HG03460 (cell line): ENCODE data around the gene MCUR1.
"Not testable (repeated sequence)": the region's sequence is repeated elsewhere in the genome, so short reads cannot be mapped to it uniquely, and the experiment has no call there.

Experiments
- ATAC-seq: cut with Tn5 transposase; IDR thresholded peaks from one replicate; pipeline ENCODE4 v1.9.1; 2021; ENCODE audit not compliant: unreplicated experiment

Gene MCUR1

DNA sequence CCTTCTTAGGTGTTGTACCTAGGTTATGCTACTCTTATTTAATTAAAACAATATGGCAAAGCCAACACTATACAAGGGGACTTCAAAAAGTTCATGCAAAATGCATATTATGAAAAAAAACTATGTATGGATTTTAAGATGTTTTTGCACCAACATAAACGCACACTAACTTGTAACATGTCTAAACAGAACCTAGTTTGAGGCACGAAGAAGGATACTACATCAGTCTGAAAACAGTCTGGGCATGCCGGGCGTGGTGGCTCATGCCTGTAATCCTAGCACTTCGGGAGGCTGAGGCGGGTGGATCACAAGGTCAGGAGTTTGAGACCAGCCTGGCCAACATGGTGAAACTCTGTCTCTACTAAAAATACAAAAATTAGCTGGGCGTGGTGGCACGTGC, 34.2 kb downstream of the MCUR1 start:
- ATAC-seq, result not testable (repeated sequence)

DNA sequence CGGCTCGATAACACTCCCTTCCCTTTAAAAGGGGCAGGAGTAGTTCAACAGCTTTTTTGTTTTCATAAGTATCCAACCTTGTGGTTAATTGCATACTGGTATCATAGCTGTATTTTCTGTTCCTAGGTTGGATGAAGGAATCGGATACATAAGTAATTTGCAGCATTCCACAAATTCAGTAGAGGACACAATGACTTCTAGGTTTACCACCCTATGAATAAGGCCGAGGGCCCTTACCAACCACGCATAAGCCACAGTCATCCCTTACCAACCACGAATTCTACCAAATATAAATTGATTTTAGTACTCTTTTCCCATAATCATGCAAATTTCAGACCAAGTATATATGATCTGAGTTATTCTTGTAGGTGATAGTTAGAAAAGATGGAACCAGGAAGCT, 36.3 kb downstream of the MCUR1 start:
- ATAC-seq, result no peak

DNA sequence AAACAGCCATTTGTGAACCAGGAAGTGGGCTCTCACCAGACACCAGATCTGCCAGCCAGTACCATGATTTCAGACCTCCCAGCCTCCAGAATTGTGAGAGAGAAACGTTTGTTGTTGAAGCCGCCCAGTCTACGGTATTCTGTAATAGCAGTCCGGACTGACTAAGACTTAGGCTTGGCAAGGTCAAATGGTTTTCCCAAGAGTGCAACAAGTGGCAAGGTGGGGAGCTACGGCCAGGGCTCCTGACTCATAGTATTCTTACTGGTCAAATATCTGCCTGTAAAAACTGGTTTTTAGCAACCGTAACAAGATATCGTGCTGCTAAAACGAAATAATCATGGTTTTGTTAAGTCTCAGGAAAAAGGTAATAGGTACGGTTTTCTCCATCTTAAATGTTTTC, 37.8 kb downstream of the MCUR1 start:
- no peak for ATAC-seq

DNA sequence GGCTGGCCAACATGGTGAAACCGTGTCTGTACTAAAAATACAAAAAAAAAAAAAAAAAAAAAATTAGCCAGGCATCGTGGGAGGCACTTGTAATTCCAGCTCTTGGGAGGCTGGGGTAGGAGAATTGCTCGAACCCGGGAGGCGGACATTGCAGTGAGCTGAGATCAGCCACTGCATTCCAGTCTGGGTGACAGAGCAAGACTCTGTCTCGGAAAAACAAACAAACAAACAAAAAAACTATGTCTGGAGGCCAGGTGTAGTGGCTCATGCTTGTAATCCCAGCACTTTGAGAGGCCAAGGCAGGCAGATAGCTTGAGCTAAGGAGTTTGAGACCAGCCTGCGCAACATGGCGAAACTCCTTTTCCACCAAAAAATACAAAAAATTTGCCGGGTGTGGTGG, 38.9 kb downstream of the MCUR1 start:
- ATAC-seq, result not testable (repeated sequence)

DNA sequence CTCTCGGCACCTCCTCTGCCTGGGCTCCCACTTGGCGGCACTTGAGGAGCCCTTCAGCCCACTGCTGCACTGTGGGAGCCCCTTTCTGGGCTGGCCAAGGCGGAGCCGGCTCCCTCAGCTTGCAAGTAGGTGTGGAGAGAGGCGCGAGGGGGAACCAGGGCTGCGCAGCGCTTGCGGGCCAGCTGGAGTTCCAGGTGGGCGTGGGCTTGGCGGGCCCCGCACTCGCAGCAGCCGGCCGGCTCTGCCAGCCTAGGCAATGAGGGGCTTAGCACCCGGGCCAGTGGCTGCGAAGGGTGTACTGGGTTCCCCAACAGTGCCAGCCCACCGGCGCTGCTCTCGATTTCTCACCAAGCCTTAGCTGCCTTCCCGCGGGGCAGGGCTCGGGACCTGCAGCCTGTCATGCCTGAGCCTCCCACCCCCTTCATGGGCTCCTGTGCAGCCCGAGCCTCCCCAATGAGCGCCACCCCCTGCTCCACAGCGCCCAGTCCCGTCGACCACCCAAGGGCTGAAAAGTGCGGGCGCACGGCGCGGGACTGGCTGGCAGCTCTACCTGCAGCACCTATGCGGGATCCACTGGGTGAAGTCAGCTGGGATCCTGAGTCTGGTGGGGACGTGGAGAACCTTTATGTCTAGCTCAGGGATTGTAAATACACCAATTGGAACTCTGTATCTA, 41.9 kb downstream of the MCUR1 start:
- ATAC-seq, result not testable (repeated sequence)

DNA sequence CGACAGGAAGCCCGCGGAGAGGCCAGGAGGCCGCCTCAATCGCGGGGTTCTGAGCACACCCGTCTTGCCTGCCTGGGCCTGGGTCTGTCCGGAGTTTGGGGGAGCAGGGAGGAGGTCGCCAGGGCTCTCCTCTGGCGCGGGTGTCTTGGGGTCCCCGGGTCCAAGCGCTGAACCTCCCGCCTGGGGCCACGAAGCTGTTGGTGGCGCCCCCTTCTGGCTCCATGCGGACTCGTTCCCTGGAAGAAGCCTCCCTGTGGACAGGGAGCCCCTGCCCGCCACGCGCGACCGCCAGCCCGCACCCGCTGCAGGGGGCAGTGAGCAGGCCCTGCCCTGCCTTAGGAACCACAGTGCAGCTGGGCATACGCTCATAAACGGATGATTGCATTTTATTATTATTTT, 44.7 kb downstream of the MCUR1 start:
- no peak for ATAC-seq

DNA sequence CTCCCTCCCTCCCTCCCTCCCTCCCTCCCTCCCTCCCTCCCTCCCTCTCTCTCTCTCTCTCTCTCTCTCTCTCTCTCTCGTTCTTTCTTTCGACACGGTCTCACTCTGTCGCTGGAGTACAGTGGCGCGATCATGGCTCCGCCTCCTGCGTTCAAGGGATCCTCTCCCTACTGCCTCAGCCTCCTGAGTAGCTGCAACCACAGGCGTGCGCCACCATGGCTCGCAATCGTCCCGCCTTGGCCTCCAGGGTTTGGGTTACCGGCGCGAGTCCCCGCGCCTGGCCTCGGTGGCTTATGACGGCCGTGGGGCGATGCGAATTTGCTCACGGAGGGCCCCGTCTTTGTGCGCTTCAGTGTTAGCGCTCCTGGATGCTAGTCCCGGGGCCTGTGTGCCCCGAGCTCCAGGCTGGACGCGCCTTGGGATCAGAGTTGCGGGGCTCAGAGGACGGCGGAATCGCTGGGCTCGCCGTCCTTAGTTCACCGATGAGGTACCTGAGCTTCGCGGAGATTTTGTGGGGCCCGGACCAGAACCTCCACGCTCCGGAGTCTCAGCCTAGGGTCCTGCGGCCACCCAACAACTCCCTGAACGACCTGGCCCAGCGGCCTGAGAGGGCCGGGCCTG, 45.2 kb downstream of the MCUR1 start:
- no peak for ATAC-seq

DNA sequence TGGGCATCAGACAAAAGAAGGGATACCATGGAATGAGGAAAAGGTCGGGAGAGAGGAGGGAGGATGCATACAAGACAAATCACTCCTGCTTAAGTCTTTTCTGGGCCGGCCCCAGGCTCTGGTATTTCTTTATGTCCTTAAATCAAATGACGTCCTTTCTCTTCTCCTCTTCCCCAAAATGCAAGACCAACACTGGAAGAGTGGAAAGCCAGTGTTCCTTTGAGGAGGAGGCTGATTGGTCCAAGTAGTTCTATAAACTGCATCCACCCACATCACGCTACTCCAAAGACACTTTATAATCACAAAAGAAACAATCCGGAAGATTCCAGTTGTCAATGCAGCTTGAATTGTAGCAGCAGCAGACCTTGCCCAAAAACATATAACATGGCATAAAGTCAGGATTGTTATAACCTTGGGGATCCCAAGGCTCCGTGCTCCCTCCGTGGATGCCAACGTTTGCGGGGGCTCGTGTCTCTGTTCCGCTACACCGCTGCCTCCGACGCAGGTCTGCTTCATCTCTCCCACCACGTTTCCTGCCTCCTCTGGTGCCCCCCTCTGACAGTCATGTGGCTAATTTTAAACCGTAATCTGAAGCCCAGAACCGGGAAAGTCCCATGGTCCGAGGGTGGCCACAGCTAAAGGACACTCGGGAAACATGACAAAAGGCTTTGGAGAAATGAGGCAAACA, 47.1 kb downstream of the MCUR1 start:
- no peak for ATAC-seq

DNA sequence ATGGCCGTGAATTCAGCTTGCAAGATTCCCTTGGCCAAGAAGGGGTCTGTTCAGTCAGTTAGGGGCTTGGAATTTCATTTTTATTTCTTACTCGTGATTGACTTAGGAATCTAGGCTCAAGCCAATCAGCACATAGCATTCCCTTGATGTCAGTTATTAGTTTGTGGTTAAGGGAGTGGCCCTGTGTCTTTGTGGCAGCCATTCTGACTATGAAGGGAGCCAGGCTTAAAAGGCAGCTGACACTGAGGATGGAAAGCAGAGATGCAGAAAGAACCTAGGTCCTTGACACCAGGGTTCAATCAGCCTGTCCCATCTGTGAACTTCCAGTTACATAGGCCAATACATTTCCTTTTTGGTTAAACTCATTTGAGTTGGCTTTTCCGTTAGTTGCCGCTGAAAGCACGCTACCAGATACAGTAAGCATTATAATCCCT, 48.1 kb downstream of the MCUR1 start:
- no peak for ATAC-seq

DNA sequence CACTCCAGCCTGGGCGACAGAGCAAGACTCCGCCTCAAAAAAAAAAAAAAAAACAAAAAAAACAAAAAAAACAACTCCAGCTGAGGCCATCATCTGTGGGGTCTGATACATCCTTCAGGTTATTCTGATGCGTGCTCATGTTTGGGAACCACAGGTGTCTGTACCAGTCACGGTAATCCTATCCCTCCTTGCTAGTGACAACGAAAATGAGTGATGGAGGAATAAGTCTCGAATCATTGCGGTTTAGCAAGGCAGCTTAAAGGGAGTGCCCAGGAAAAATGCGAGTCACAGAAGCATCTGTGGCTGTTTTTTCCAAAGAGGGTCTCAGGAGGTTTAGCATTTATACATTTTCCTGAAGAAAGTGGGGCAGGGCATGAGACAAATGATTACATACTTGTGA, 48.8 kb downstream of the MCUR1 start:
- ATAC-seq, result no peak

DNA sequence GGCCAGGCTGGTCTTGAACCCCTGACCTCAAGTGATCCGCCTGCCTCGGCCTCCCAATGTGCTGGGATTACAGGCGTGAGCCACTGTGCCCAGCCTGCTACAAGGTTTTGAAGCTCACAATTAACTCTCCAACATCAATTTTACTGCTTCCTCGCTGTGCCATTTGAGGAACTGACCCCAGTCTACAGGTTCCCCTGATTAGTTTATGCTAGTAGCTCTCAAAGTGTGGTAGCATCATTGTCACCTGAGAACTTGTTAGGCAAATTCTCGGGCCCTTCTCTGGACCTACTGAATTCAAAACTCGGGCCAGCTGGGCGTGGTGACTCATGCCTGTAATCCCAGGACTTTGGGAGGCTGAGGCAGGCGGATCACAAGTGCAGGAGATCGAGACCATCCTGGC, 49.4 kb downstream of the MCUR1 start:
- ATAC-seq, result no peak

DNA sequence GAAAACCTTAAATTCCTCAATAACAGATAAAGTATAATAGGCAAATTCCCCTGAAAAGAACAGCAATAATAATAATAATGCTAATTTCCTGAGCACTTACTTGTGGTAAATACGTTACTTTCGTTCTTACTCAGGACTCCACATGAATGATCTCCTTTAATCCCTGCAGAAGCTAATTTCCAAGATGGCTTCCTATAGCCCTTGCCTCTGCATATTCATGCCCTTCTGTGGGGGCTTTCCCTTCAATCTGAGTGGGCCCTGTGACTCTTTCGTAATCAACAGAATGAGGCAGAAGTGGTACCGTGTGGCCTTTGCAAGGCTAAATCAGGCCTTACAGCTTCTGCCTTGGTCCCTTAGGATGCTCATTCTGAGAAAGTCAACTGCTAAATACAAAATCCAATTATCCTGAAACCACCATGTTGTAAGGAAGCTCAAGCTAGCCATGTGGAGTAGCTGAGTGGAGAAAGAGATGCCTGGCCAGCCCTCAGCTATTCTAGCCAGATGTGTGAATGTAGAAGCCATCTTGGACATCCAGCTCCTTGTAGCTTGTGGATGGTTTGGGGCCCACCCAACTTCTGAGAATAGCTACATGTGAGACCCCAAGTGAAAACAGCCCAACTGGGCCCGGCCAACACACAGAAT, 50.5 kb downstream of the MCUR1 start:
- ATAC-seq, result peak; percentile 59

DNA sequence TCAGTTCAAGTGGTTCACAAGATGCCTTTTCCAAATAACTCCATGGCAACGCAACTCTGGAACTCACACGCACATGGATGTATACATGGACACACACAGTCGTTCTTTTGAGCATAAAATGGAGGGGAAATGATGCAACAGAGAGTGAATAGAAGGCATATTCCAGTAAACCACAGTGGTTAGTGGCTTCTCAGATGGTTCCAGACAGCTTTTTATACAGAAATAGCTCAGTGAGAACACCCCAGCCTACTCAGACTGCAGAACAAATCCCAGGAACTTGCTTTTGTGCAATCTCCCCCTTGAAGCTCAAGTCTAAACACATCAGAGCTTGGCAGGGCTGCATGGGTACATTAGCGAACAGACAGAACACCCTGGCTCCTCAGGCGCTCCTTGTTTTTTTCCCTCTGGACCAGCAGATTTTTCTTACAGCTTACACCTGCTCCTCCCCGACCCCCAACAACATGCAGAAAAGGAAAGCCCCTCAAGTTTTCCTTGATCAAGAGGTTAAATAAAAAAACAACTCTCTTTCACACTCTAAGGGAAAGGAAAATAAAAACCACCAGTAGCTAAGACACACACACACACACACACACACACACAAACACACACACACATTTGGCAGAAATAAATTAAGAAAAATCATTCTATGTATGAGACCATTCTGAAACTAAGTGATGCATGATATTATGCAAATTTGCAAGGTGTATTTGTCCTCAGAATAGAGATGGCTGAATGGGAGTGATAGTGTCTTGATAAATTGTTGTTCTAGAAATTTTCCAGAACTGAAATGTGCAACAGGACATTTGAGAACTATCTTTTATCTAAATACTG, 51.5 kb downstream of the MCUR1 start:
- no peak for ATAC-seq

DNA sequence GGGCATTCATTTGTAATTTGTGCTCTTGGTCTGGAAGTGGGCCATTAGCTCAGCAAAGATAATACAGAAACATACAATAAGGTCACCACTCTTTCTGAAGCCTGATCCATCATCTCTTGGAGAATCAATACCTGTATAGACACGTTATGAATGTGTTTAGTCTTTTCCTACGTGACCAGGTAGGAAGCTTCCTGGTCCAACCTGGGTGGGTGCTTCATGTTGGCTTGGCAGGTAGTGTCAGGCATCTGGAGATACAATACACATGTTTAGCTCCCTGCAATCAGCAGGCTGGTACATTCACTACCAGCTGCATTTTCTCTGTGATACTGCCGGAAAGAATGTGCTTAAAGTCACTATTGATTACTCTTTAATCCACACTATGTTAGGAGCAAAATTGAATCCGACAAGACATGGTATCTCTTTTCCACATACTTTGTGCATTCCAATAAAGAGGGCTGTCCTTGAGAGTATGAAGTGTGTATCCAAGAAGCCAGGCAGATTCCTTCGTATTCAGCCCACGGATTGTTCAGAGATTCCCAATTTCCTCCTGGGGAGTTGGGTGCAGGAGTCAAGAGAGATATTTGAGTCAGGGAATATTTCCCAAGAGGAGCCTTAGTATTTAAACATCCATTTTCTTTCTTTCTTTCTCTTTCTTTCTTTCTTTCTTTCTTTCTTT, 52.9 kb downstream of the MCUR1 start:
- no peak for ATAC-seq

DNA sequence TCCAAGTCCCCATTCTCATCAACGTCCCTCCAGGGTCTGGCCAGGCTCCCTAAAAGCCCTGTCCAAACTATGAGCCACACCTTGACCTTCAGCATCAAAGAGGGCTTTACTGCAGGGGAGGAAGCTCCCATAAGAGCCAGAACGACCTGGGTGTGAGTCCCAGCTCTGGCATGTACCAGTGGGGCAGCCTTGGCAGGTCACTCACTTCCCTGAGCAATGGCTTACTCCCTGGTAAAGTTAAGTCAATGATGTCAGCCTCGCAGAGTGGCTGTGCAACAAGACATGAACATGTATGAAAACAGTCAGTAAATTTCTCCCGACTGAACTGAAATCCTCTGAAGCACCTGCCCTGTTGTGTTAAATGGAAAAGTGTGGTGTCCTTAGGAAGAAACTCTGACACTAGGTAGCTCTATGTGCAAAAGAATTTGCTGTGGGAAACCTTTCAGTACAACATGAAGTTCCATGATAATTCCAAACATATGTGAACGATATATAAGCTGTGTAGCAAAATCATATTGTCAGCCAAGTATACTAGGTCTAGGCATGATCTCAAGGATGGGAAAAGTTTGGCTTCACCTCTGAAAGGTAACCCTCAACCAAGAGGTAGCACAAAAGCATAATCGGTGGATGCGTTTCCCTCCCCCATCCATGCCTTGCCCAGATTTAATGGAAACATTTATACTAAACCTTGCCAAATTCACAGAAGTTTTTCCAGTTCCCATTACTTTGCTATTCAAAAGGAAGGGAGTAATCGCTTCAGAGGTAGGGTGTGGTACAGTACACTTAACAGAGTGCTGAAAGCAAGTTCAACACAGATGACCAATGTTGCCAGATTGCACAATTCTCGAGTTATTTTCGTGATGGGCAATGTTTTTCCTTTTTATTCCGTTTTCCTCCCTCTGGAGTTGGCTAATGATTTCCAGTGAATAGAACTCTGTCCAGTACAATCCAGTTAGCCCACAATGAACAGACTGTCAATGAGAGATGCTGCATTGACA, 53.8 kb downstream of the MCUR1 start:
- no peak for ATAC-seq

DNA sequence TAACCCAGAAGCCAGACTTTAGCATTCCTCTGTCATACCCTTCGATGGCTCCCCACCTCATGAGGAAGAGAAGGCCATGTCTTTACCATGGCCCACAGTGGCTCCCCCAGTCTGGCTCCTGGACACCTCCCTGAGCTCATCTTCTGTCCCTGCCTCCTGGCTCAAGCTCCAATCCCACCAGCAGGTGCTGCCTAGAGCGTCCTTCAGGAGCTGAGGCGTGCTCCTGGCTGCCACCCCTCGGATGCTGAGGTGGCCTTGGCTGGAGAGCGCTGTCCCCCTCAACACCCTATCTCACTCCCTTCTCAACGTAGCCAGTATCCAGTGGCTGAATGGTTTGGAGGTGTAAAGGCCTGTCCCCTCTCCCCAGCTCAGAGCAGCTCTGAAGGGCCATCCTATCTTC, 55.3 kb downstream of the MCUR1 start:
- ATAC-seq, result no peak

DNA sequence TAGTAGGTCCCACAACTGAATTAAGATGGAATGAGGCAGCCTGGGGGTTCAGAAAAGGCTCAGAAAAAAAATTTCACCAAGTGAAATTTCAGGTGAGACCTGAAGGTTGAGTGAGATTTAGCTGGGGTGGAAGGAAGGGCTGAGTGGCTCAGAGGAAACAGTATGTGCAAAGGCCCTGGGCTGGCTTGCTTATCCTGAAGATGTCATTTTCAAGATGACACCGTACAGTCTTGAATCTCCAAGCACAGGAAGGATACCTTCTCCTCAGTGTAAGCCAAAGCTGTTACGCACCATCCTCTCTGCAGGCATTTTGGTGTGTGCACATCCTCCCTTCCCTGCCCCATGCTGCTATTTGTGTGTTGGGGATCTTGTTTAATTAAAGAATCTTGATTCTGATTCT, 59.7 kb downstream of the MCUR1 start:
- no peak for ATAC-seq

DNA sequence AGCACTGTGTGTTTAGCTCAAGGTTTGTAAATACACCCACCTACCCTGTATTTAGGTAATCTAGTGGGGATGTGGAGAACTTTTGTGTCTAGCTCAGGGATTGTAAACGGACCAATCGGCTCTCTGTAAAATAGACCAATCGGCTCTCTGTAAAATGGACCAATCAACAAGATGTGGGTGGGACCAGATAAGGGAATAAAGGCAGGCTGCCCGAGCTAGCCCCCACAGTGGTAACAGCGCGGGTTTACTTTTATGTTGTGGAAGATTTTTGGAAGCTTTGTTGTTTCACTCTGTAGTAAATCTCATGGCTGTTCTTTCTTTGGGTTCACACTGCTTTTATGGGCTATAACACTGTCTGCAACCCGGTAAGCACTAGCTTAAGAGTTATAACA, 70.6 kb downstream of the MCUR1 start:
- ATAC-seq, result no peak
